ES-I3 (cell line): ENCODE measurements around the gene GALNT8.
"Not testable (repeated sequence)": the region's sequence is repeated elsewhere in the genome, so short reads cannot be mapped to it uniquely, and the experiment has no call there.

Experiments used
- H3K36me3 ChIP-seq: 2 replicates; pipeline ENCODE4 v1.6.1; 2013; ENCODE audit warnings: mild to moderate bottlenecking, low read length, control low read depth, moderate library complexity; ENCODE audit not compliant: insufficient read depth
- H3K4me1 ChIP-seq: 2 replicates; pipeline ENCODE4 v1.6.1; 2013; ENCODE audit warnings: mild to moderate bottlenecking, control low read depth, low read length; ENCODE audit not compliant: insufficient read depth
- H3K9ac ChIP-seq: 2 replicates; pipeline ENCODE4 v1.6.1; 2013; ENCODE audit warnings: low read depth, mild to moderate bottlenecking, low read length, moderate library complexity
- H3K9me3 ChIP-seq: 2 replicates; pipeline ENCODE4 v1.6.1; 2013; ENCODE audit warnings: mild to moderate bottlenecking, low read length, moderate library complexity; ENCODE audit not compliant: control insufficient read depth, insufficient read depth

Gene GALNT8

DNA sequence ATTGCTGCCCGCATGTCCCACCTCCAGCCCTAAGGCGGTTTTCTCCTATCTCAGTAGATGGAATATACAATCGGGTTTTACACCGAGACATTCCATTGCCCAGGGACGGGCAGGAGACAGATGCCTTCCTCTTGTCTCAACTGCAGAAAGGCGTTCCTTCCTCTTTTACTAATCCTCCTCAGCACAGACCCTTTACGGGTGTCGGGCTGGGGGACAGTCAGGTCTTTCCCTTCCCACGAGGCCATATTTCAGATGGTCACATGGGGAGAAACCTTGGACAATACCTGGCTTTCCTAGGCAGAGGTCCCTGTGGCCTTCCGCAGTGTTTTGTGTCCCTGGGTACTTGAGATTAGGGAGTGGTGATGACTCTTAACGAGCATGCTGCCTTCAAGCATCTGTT is 1.4 kb downstream of the GALNT8 start:
- not testable (repeated sequence) for H3K9me3 ChIP-seq, H3K36me3 ChIP-seq
- Histone ChIP-seq H3K9ac (0 out of 2 replicates have a peak overlapping the region, but pooled peaks have one; percentile 5), H3K4me1 (peaks cover 27% of the 10 kb centered on the region)

GRCh38 chr12:4723226-4723625 is 3.0 kb downstream of the GALNT8 start:
- Histone ChIP-seq H3K9ac (no peak overlapping the region), H3K9me3 (no peaks in the 10 kb centered on the region), H3K4me1 (peaks cover 22% of the 10 kb centered on the region), H3K36me3 (no peaks in the 10 kb centered on the region)

GRCh38 chr12:4725057-4725456 is 4.9 kb downstream of the GALNT8 start:
- Histone ChIP-seq H3K9me3 (no peaks in the 10 kb centered on the region), H3K9ac (no peak overlapping the region), H3K36me3 (no peaks in the 10 kb centered on the region), H3K4me1 (peaks cover 12% of the 10 kb centered on the region)

GRCh38 chr12:4734625-4735340 is 14.6 kb downstream of the GALNT8 start:
- no peak overlapping the region for H3K9ac ChIP-seq
- no peaks in the 10 kb centered on the region for H3K9me3 ChIP-seq
- H3K36me3 ChIP-seq: no peaks in the 10 kb centered on the region; the same call in 1 of the 2 replicates
- H3K4me1 ChIP-seq: no peaks in the 10 kb centered on the region

- Histone ChIP-seq H3K9ac (no peak overlapping the region), H3K9me3 (no peaks in the 10 kb centered on the region), H3K36me3 (no peaks in the 10 kb centered on the region; the same call in 1 of the 2 replicates), H3K4me1 (no peaks in the 10 kb centered on the region)
Observed at GRCh38 chr12:4736091-4736490, 15.9 kb downstream of the GALNT8 start.

- H3K4me1 ChIP-seq: peaks cover 10% of the 10 kb centered on the region
- H3K9me3 ChIP-seq: no peaks in the 10 kb centered on the region
- no peak overlapping the region for H3K9ac ChIP-seq
Observed at GRCh38 chr12:4738541-4738940, 18.3 kb downstream of the GALNT8 start.

DNA sequence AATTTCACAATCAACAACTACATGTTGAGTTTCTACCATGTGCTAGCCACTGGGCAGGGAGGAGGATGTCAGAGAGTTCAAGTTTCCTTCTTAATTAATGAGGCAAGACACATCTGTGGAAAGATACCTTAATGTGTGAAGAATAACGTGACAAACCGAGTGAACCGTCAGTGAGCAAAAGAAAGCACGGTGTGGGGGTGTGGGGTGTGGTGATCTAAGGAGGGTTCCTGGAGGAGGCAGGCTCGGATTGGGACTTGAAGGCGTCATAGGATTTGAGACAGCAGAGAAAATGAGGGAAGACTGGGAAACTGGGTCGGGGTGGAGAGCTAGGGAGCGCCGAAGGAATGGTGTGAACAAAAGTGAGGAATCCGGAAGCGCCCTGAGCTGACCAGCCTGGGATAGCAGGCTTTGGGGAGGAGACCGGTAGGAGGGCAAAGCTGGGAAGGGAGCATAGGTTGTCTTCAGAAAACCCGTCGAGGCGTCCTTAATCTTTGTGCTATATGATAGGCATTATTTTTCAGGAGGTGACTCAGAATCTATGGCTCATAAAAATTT is 22.3 kb downstream of the GALNT8 start:
- H3K36me3 ChIP-seq: no peaks in the 10 kb centered on the region; the same call in 1 of the 2 replicates
- H3K4me1 ChIP-seq: peaks cover 10% of the 10 kb centered on the region
- no peak overlapping the region for H3K9ac ChIP-seq
- H3K9me3 ChIP-seq: no peaks in the 10 kb centered on the region

More at GRCh38 chr12:4738541-4738940, 18.3 kb downstream of the GALNT8 start:
- H3K36me3 ChIP-seq: no peaks in the 10 kb centered on the region; the same call in 1 of the 2 replicates

DNA sequence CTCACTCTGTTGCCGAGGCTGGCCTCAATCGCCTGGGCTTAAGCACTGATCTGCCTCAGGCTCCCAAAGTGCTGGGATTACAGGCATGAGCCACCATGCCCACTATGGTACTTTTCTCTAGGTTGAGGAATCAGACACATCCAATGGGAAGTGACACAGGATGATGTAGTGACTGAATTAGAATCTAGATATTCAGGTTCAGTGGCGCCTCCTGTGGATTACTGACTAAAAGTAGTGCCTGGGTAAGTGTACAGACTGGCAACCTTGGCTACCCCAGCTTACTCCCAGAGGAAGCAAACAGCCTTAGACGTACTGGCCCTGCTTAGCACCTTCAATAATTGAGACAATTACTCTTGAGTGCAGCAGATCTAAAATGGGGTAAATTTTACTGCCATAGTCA is 22.8 kb downstream of the GALNT8 start:
- no peaks in the 10 kb centered on the region; the same call in 1 of the 2 replicates for H3K36me3 ChIP-seq
- H3K4me1 ChIP-seq: peaks cover 10% of the 10 kb centered on the region
- H3K9ac ChIP-seq: no peak overlapping the region
- H3K9me3 ChIP-seq: no peaks in the 10 kb centered on the region

- H3K4me1 ChIP-seq: peaks cover 10% of the 10 kb centered on the region
- no peak overlapping the region for H3K9ac ChIP-seq
- no peaks in the 10 kb centered on the region for H3K9me3 ChIP-seq
- H3K36me3 ChIP-seq: no peaks in the 10 kb centered on the region; the same call in 1 of the 2 replicates
Observed at GRCh38 chr12:4744709-4745108, 24.5 kb downstream of the GALNT8 start.

GRCh38 chr12:4745249-4745648 is 25.0 kb downstream of the GALNT8 start:
- Histone ChIP-seq H3K36me3 (no peaks in the 10 kb centered on the region; the same call in 1 of the 2 replicates), H3K9ac (no peak overlapping the region), H3K4me1 (peaks cover 10% of the 10 kb centered on the region), H3K9me3 (no peaks in the 10 kb centered on the region)

DNA sequence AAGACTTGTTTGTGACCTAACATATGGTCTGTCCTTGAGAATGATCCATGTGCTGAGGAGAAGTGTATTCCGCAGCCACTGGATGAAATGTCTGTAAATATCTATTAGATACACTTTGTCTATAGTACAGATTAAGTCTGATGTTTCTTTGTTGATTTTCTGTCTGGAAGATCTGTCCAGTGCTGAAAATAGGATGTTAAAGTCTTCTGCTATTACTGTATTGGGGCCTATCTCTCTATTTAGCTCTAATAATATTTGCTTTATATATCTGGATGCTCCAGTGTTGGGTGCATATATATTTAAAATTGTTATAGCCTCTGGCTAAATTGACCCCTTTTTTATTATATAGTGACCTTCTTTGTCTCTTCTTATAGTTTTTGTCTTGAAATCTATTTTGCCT is 31.5 kb downstream of the GALNT8 start:
- H3K9me3 ChIP-seq, H3K4me1 ChIP-seq, H3K9ac ChIP-seq, H3K36me3 ChIP-seq: not testable (repeated sequence)

- Histone ChIP-seq H3K9ac (no peak overlapping the region), H3K4me1 (peaks cover 6% of the 10 kb centered on the region; the same call in 1 of the 2 replicates), H3K36me3 (no peaks in the 10 kb centered on the region), H3K9me3 (no peaks in the 10 kb centered on the region)
Observed at GRCh38 chr12:4762773-4763172, 42.6 kb downstream of the GALNT8 start.

DNA sequence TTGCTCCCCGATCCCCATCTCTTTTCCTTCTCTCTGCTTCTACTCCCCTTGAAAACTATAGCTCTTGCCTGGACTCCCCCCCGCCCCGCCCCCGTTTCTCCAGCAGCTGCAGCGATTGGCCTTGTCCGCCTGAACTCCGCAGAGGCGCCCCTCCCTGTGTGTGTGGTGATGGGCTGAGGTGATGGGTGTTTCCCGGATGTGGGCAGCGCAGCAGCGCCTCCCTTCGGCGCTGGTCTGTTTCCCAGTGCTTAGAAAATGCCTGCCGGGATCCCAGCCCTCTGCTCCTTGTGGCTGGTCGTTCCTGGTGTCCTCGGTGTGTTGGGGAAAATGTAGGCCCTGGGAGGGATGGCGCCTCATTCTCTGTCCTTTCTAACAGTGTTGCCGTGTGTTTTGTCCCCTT is 43.3 kb downstream of the GALNT8 start:
- Histone ChIP-seq H3K9ac (no peak overlapping the region; the same call in 1 of the 2 replicates), H3K9me3 (no peaks in the 10 kb centered on the region), H3K4me1 (peaks cover 6% of the 10 kb centered on the region; the same call in 1 of the 2 replicates), H3K36me3 (no peaks in the 10 kb centered on the region)

GRCh38 chr12:4766445-4766844 is 46.2 kb downstream of the GALNT8 start:
- no peak overlapping the region for H3K9ac ChIP-seq
- H3K36me3 ChIP-seq: no peaks in the 10 kb centered on the region
- H3K4me1 ChIP-seq: peaks cover 6% of the 10 kb centered on the region; the same call in 1 of the 2 replicates
- no peaks in the 10 kb centered on the region for H3K9me3 ChIP-seq

- H3K9me3 ChIP-seq: no peaks in the 10 kb centered on the region
- peaks cover 6% of the 10 kb centered on the region; the same call in 1 of the 2 replicates for H3K4me1 ChIP-seq
- no peak overlapping the region for H3K9ac ChIP-seq
- H3K36me3 ChIP-seq: no peaks in the 10 kb centered on the region
Observed at GRCh38 chr12:4767186-4767585, 47.0 kb downstream of the GALNT8 start.
